Skin of body (tissue), 2 donors: ENCODE results near the gene SENP2. TPM values are rescaled to one million over a fixed set of nuclear protein-coding genes. Genes with fewer than 3 reads are reported as not detected.
A peak's percentile ranks its signal among the peaks of the same experiment; 100 is the strongest.
"Not testable (repeated sequence)": the region's sequence is repeated elsewhere in the genome, so short reads cannot be mapped to it uniquely, and the experiment has no call there.

Experiments
- DNase-seq: peaks from one replicate; lab custom pipeline; 2025; lab: John Stamatoyannopoulos, UW
- total RNA-seq: library from RNA; depleted of rRNA; stranded (reverse); fragments of >200 nt; gene quantifications from one replicate; pipeline ENCODE4 v1.2.3, GENCODE V29; 2014

The SENP2 gene
- total RNA-seq, 1 donor from 2014 or later = 38.5 TPM

DNA sequence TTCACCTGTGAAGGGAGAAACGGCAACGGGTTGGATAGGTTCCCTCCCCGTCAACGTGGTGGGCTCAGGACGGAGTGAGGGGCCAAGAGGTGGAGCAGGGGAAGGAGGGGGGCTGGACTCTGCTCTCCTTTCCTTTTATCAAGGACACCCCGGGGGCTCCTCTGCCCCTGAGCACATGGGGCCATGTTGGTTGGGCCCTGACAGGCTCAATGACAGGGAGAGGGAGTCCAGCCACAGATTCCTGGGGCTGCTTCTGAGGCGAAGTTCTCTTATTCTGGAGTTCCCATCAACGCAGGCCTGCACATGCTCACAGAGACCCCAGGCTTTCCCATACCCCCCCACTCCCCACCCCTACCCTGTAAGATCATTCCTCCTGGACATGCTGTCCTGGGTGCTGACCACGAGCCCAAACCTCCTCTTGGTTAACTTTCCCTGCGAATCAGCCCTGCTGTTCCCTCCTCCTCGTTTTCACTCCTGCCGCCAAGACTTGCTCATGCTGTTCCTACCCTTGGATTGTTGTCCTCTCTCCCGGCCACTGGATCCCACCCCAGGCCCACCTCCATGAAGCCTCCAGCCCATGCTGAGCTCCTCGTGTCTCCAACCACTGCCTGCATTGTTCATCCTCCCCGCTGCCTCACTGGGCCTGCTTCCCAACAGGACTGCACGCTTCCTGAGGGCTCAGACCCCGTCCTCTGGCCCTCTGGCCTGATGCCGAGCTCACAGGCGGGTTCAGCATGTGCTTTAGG, 61.2 kb downstream of the SENP2 start:
- DNase-seq = no peak

DNA sequence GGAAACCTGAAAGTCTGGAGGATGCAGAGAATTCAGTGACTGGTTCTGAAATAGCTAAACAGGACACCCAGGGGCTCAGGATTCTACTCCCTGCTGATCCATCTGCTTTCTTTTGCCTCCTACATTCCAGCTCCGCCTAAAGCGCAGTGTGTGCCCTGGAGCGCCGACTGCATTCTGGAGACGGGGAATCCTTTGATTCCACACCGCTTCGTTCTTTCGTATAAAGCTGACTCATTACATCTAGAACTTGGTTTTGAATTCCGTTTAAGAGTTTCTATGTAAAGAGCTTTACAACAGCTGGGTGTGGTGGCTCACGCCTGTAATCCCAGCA, 61.8 kb downstream of the SENP2 start:
- DNase-seq = no peak

DNA sequence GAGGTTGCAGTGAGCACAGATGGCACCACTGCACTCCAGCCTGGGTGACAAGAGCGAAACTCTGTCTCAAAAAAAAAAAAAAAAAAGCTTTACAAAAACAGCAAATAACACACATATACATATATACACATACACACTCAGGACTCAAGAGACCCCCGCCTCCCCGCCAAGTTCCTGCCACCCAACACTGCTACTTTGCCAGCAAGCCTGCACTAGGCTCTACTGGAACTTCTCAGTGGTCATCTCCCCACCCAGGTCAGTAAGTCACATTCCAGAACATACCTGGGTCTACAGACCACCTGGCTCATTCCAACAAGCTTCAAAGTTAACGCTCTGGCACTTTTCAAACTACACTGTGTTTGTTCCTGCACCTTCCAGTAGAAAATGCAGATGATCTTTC, 62.3 kb downstream of the SENP2 start:
- no peak for DNase-seq

DNA sequence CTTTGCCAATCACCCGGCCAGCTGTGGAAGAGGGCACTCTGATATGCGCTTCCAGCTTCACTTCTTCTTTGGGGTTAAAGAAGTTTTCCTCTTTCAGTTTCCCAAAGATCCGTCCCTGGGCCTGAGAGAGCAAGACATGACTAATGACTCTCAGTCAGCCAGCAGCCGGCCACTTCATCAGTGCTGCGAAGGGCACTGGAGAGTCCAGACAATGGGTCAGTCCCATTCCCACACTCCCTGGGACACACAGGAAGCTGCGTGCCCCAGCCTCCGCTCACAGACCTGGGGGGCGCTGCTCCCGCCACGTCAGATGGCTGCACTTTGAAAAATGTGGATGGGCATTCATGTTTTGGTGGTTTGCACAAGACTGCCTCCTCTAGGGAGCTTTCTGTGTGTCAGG, 63.3 kb downstream of the SENP2 start:
- DNase-seq = no peak

DNA sequence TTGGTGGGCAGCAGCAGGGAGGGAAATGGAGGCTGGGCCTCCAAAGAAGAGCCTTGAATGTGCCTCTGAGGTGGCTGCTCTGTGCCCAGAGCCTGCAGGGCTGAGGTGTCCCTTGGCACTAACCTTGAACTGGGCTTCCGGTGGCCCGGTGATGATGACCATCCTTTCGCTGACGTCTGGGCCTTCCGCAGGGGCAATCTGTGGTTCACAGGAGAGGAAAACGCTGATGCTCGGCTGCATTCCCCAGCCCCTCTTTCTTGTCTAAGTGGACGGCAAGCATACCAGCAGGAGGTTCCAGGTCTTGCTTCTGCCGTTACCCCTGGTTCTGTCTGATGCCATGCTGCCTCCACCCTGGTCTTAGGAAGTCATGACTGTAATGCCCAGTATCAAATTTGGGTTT, 65.9 kb downstream of the SENP2 start:
- DNase-seq = no peak

DNA sequence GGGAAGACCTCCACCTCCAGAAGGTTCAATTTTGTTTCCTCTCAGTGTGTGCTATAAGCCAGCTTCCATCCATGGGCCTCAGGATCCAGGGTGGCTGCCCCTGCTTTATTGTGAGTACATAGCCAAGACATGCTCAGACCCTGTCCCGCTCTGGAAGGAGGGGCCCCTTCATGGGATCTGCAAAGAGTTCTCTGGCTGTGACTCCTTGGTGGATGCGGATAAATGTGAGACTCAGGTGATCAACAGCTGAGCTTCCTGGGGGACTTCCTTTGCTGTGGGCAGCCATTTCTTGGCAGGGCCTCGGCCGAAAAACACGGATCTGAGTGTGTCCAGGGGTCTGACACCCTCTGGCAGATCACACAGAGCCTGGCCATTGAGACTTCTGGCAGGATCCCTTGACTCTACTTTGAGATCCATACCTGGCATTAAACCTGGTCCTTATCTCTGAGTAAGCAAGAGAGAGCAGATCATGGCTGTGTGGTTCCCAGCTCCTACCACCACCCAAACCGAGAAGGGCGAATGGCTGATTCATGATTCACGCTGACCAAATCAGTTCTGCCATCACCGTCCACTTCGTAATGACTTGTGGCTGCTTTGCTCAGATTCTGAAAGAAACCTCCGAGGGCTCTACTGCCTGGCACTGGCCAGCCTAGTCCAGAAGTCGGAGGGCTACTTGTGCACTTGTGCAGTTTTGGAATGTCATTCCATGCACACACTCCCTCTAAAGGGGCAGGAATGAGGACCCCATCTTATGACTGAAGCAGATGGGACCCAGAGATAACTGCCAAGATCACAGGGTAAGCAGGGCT, 68.1 kb downstream of the SENP2 start:
- DNase-seq = no peak

DNA sequence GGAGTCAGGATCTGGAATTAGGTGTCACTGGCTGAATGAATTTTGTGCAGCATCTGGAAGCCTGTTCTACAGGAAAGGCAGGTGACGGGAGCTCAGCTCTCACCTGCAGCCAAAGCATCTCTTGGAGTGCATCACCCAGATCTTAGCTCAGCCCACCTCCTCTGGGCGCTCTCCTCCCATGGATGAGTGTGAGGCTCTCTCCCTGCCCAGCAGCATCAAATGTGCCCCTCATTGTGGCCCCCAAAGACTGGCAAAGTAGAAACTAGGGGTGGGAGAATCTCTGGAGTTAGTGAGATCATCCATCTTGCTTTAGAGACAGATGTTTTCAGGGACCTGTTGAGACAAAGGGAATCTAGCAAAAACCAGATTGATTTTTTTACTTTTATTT, 68.7 kb downstream of the SENP2 start:
- DNase-seq = no peak

DNA sequence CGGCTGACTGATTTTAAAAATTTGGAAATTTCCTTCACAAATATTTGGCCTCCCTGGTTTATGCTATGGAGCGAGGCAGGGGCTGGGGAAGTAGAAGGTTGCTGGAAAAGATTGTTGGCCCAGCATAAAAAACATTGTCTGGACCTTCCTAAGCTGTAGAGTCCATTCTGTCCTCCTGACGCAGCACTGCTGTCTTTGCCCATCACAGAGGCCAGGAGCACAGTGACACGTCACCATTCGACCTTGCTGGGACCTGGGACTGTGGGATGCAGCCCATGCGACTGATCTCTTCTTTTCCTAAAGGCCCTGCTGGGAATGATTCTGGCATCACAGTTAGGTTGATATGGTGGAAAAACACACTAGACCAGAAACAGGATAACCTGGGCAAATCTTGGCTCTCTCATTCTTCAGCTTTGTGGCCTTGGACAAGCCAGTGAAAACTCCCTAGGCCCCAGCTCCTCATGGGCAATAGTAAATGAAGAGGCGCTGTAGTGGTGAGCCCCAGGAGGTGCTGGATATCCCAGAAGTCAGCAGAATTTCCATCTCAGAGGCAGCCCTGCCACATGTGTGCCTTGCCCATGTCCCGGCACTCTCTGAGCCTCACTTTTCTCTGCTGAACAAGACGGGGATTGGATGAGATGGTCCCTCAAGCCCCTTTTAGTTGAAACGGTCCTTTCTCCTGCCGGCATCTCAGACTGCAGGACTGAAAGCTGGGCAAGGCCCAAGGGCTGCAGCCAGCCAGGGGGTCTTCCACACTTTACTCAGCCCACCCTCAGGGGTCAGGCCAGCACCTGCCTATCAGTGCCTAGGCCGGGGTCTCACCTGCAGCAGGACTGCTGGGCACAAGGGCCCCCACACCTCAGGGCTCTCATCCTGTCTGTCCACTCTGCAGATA, 69.6 kb downstream of the SENP2 start:
- no peak for DNase-seq

DNA sequence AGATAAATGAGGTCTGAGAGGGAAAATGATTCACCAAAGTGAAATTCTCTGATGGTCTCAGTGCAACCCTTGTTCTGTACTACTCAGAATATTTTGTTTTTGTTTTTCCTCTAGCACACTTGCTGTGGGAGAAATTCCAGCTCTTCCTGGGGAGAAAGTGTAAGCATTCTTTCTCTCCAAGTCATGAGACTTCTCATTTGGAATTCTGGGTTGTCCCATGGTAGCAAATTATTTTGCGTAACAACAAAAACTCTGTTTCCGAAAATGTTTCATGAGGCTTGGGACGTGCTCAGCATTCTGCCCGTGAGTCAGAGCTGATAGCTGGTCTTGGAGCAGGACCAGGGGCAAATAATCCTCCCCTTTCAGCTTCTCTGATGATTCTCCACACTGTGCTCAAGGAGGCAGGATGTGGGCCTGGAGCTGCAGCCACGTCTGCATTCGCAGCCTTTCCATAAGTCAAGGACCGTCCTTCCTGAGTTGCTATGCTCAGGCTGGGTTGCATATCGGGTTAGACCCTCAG, 70.3 kb downstream of the SENP2 start:
- no peak for DNase-seq

DNA sequence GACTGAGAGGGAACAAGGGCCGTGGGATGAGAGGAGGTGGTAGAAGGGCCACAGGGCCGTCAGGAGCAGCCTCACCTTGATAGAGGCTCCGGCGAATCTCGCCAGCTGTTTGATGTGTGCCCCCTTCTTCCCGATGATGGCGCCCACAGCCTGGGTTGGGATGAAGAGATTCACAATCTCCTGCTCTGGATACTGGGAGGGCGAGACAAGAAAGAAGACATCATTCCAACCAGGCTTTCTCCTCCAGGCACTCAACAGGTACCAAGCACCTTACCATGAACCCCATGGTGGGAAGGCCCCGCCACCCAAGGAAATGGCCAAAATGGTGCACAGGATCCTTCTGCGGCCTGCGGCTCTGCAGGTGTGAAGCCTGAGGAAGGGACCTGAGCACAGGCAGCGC, 71.1 kb downstream of the SENP2 start:
- no peak for DNase-seq

DNA sequence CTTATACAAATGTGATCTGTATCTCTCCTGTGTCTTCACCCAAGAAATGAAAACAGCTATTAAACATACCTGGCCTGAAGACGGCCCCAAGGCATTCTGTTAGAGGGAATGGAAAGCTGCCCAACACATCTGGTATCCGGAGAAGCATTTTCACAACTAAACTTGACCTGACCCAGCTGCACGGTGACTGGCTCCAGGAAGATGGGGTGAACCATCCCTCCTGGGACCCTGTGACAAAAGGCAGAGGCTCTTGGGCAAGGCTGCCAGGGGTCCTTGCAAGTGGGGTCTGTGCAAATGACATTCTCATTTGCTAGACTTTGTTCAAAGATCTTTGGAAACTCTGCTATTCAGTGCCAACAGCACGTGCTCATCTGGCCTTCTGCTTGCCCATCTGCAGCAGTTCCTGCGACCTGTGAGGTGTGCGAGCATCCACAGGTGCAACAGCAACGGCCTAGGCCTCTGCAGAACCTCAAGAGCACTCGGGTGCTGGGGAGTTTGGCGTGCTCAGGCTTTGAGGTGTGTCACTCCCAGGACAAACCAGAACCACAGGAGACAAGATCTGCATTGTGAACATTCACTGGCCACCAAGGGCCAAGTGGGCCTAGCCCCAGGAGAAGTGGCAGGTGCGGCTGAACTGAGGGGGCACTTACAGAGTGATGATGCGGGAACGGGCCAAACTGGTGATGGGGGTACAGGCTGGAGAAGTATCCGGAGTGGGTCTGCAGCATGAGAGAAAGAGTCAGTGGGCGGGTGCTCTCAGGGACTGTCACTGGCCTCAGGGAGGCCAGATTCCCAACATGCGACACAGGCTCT, 71.8 kb downstream of the SENP2 start:
- DNase-seq = no peak

DNA sequence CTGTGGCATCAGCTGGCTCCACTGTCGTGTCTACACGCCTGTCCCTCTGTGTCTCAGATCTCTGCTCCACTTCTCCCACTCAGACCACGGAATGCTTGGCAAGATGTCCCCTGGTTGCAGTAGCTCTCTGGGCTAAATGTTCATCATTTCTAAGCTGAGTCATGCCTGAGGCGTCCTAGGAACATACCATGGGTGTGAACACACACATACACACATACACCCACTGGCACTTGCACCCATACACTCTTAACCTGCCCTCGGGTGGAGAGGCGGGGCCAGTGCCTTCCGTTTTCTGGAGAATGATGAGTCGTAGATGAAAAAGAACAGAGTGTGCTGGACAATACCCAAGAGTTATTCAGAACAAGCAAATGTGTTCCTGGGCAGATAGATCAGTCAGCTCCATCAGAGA, 72.4 kb downstream of the SENP2 start:
- DNase-seq = no peak

DNA sequence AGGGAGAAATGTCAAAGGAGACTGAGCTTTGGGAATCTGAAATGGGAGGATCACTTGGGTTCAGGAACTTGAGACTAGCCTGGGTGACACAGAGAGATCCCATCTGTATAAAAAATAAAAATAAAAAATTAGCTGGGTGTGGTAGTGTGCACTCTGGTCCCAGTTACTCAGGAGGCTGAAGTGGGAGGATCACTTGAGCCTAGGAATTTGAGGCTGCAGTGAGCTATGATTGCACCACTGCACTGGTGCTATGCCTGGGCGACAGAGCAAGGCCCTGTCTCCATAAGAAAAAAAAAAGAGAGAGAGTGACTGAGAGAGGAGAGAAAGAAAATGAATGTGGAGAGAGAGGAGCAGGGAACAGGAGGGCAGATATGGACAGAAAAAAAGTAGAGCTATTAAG, 72.8 kb downstream of the SENP2 start:
- DNase-seq = no peak

DNA sequence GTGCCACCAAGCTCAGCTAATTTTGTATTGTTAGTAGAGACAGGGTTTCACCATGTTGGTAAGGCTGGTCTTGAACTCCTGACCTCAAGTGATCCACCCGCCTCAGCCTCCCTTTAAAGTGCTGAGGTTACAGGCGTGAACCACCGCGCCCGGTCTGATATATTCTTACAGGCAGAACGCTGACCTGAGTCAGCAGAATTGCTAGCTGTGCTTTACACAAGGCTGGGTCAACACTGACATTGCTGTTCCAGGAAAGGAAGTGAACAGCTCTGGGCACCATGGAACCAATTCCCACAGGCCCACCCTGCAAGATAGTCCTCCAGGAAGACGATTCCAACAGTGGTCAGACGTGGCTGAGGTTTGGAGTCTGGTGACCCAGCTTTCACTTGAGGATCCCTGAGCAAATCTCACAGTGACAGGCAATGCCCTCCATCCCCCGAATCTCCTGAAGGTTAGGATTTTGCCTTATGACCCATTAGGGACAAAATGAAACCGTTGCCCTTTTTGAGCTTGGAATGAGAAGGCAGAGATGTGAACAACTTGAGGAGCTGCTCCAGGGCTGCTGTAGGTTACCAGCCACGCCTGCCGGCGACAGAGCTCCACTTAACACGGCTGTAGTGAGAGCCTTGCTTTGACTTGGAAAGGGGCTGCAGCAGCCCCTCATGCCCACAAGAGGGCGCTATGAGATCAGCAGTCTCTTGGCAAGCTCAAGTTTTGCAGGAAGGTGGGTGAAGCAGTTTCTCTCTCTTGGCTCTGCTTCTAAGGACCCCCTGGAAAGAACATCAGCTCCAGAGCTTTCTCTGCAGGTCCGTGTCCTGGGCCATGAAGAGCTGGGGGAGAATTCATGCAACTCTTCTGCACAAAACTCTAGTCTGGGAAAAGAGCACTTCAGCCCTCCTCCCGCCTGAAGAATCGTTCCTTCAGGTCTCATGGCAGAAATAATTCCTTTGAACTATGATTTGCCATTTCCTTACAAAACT, 74.1 kb downstream of the SENP2 start:
- peak; percentile 45 for DNase-seq

DNA sequence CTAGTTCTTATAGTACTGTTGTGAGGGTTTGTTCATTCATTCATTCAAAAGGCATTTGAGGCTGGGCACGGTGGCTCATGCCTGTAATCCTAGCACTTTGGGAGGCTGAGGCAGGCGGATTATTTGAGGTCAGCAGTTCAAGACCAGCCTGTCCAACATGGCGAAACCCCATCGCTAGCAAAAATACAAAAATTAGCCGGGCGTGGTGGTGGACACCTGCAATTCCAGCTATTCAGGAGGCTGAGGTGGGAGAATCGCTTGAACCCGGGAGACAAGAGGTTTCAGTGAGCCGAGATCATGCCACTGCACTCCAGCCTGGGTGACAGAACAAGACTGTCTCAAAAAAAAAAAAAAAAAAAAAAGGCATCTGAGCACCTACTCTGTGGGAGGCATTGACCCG, 75.2 kb downstream of the SENP2 start:
- not testable (repeated sequence) for DNase-seq

DNA sequence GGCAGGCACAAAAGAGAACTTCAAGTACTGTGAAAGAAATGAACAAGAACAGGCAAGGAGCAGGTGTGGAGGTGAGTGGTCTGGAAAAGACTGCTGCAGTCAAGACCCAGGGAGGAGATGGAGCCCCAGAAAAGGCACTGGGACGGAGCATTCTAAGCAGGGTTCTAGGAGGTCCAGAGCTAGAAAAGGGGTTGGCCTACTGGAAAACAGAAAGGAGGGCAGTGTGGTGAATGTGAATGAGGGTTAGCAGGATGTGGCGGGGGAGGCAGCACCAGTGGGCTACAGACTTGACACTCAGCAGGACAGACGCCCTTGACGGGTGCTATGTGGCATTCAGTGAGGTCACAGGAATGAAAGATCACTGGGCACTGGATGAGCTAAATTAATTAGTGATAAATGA, 75.7 kb downstream of the SENP2 start:
- no peak for DNase-seq

DNA sequence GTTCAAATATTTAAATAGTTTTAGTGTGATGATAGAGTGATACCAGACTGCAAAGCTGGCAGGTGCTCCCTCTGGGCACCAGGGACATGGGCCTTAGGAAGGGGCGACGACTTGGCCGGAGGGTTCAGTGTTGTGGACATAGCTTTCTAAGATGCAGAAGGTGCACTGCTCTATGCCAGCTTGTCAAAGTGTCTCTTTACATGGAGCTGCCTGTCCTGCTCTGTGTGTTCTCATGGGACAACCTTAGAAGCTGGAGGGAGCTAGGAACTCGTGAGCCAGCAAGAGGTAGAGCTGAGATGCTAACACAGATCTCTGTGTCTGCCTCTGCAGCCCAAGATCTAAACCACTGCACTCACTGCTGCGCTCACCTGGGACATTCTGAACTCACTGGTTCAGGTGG, 77.8 kb downstream of the SENP2 start:
- DNase-seq = no peak

DNA sequence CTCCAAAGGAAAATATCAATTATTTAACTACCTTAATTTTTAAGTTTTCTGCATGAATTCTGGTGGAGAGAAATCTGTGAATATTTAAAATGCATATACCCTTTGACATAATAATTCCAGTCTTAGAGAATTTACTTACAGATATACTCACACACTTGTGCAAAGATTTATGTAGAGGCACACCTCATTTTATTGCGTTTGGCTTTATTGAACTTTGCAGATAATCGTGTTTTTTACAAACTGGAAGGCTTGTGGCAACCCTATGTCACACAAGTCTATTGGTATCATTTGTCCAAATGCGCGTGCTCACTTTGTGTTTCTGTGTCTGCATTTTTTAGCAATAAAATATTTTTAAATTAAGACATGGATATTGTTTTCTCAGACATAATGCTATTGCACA, 81.5 kb downstream of the SENP2 start:
- DNase-seq = no peak

DNA sequence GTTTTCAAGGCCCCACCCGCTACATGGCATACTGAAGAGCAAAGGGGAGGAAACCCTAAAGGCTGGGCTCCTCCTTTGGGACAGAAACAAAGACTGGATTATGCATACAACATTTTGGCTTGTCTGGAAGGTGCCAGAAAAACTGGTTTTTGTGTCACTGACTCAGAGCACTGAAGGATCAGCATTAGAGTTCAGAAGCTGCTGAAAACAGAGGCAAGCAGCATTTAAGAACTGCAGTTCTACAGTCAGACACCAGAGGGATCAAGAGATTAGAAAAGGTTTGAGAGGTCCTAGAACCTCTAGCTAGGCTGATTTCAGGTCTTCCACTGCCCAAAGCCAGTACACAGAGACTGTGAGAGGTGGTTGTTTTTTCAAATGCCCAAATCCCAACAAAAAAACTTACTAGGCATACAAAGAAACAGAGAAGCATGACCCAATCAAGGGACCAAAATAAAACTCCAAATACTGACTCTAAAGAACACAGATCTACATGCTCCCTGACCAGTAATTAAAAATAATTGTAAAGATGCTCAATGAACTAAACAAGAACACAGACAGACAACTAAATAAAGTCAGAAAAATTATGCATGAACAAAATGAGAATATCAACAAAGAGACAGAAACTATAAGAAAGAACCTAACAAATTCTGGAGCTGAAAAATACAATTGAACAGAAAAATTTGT, 91.2 kb downstream of the SENP2 start:
- peak; percentile 23 for DNase-seq
